ENCODE results near the gene EMP2. TPM values are rescaled to one million over a fixed set of nuclear protein-coding genes. Genes with fewer than 3 reads are reported as not detected.
"Not testable (repeated sequence)": the region's sequence is repeated elsewhere in the genome, so short reads cannot be mapped to it uniquely, and the experiment has no call there.

EMP2 gene
- total RNA-seq, 5 donors from 2014 or later (not counting 1 experiment from before 2014, with no cell fraction given) = 0.30 to 0.98 (median 0.61) TPM; not detected in 2

GRCh38 chr16:10538583-10538982 lies 41.8 kb downstream of the EMP2 start:
- POLR2A ChIA-PET = no interaction called here
- Mint-ChIP-seq H3K27ac (no peak overlapping the region), H3K4me3 (no peak overlapping the region), H3K27me3 (peaks cover 0 to 8% of the 10 kb centered on the region in 2 donors), H3K4me1 (no peaks in the 10 kb centered on the region), H3K9me3 (no peaks in the 10 kb centered on the region), H3K36me3 (no peaks in the 10 kb centered on the region)
- no peak for DNase-seq
- CTCF ChIA-PET = interaction anchor here in 1 of 2 donors (1.0 kb wide), 1 partner anchor 8 kb away, joined by 4 read pairs; no protein-coding TSS in a partner anchor
- Histone ChIP-seq H3K4me1 (ENCODE audit: control insufficient read depth in 1 of 2, extremely low read depth in 1 of 2, insufficient read depth in 2 of 2, low read length in 2 of 2) (no peaks in the 10 kb centered on the region), H3K4me3 (ENCODE audit: control insufficient read depth in 1 of 2, extremely low read depth in 1 of 2, low read length in 1 of 2) (no peak overlapping the region), H3K9me3 (no peaks in the 10 kb centered on the region), H3K27ac (ENCODE audit: low read length) (no peak overlapping the region), H3K36me3 (ENCODE audit: control insufficient read depth in 2 of 2, extremely low read depth in 1 of 2, insufficient read depth in 1 of 2, low read length in 1 of 2) (no peaks in the 10 kb centered on the region), H3K27me3 (replicated peaks in 1 of 2; ENCODE audit: control insufficient read depth in 2 of 2, extremely low read depth in 1 of 2, insufficient read depth in 2 of 2, low read length in 1 of 2) (peaks cover 0 to 7% of the 10 kb centered on the region in 2 experiments)
- 36% methylated on average over 1 of the region's 2 CpGs for WGBS (ENCODE audit: insufficient coverage)
- ATAC-seq (replicated peaks in 1 of 4) = no peak

- Histone ChIP-seq H3K27me3 (replicated peaks in 1 of 2; ENCODE audit: control insufficient read depth in 2 of 2, extremely low read depth in 1 of 2, insufficient read depth in 2 of 2, low read length in 1 of 2) (peaks cover 0 to 7% of the 10 kb centered on the region in 2 experiments), H3K4me3 (ENCODE audit: control insufficient read depth in 1 of 2, extremely low read depth in 1 of 2, low read length in 1 of 2) (no peak overlapping the region), H3K27ac (ENCODE audit: low read length) (no peak overlapping the region), H3K4me1 (ENCODE audit: control insufficient read depth in 1 of 2, extremely low read depth in 1 of 2, insufficient read depth in 2 of 2, low read length in 2 of 2) (no peaks in the 10 kb centered on the region), H3K9me3 (no peaks in the 10 kb centered on the region), H3K36me3 (ENCODE audit: control insufficient read depth in 2 of 2, extremely low read depth in 1 of 2, insufficient read depth in 1 of 2, low read length in 1 of 2) (no peaks in the 10 kb centered on the region)
- no peaks in the 10 kb centered on the region for H3K36me3 Mint-ChIP-seq
- 84% methylated on average over 15 of the region's 15 CpGs for WGBS (ENCODE audit: insufficient coverage)
- no peak for ATAC-seq (replicated peaks in 1 of 4)
- H3K27ac Mint-ChIP-seq = no peak overlapping the region
- no peaks in the 10 kb centered on the region for H3K4me1 Mint-ChIP-seq
- H3K9me3 Mint-ChIP-seq = no peaks in the 10 kb centered on the region
- peaks cover 0 to 3% of the 10 kb centered on the region in 2 donors for H3K27me3 Mint-ChIP-seq
- CTCF ChIA-PET = interaction anchor here in 1 of 2 donors (1.0 kb wide), 1 partner anchor 8 kb away, joined by 4 read pairs; no protein-coding TSS in a partner anchor
- H3K4me3 Mint-ChIP-seq = no peak overlapping the region
- DNase-seq = no peak
- POLR2A ChIA-PET = no interaction called here
Measured at GRCh38 chr16:10537946-10538345, 42.5 kb downstream of the EMP2 start.

GRCh38 chr16:10536814-10537389 lies 43.5 kb downstream of the EMP2 start:
- Mint-ChIP-seq H3K27me3 (peaks cover 0 to 3% of the 10 kb centered on the region in 2 donors), H3K4me1 (no peaks in the 10 kb centered on the region), H3K9me3 (no peaks in the 10 kb centered on the region), H3K4me3 (no peak overlapping the region), H3K36me3 (no peaks in the 10 kb centered on the region), H3K27ac (no peak overlapping the region)
- no peaks in the 10 kb centered on the region for H3K9me3 ChIP-seq
- POLR2A ChIA-PET = no interaction called here
- no peak for DNase-seq
- CTCF ChIA-PET = interaction anchor here in 1 of 2 donors (0.6 kb wide), 1 partner anchor 25 kb away, joined by 3 read pairs; no protein-coding TSS in a partner anchor
- ATAC-seq (replicated peaks in 1 of 4) = no peak
- H3K4me1 ChIP-seq (ENCODE audit: control insufficient read depth in 1 of 2, extremely low read depth in 1 of 2, insufficient read depth in 2 of 2, low read length in 2 of 2) = no peaks in the 10 kb centered on the region
- H3K27me3 ChIP-seq (replicated peaks in 1 of 2; ENCODE audit: control insufficient read depth in 2 of 2, extremely low read depth in 1 of 2, insufficient read depth in 2 of 2, low read length in 1 of 2) = peaks cover 0 to 7% of the 10 kb centered on the region in 2 experiments
- no peaks in the 10 kb centered on the region for H3K36me3 ChIP-seq (ENCODE audit: control insufficient read depth in 2 of 2, extremely low read depth in 1 of 2, insufficient read depth in 1 of 2, low read length in 1 of 2)
- H3K4me3 ChIP-seq (ENCODE audit: control insufficient read depth in 1 of 2, extremely low read depth in 1 of 2, low read length in 1 of 2) = no peak overlapping the region
- 100% methylated on average over 1 of the region's 5 CpGs for WGBS (ENCODE audit: insufficient coverage)
- no peak overlapping the region for H3K27ac ChIP-seq (ENCODE audit: low read length)

GRCh38 chr16:10536328-10536727 lies 44.1 kb downstream of the EMP2 start:
- ATAC-seq (replicated peaks in 1 of 4); H3K9me3 Mint-ChIP-seq; H3K36me3 Mint-ChIP-seq; H3K27me3 ChIP-seq (replicated peaks in 1 of 2; ENCODE audit: control insufficient read depth in 2 of 2, extremely low read depth in 1 of 2, insufficient read depth in 2 of 2, low read length in 1 of 2); H3K27ac ChIP-seq (ENCODE audit: low read length); H3K27ac Mint-ChIP-seq; H3K4me1 Mint-ChIP-seq; H3K4me3 ChIP-seq (ENCODE audit: control insufficient read depth in 1 of 2, extremely low read depth in 1 of 2, low read length in 1 of 2); H3K9me3 ChIP-seq; POLR2A ChIA-PET; H3K4me1 ChIP-seq (ENCODE audit: control insufficient read depth in 1 of 2, extremely low read depth in 1 of 2, insufficient read depth in 2 of 2, low read length in 2 of 2); H3K36me3 ChIP-seq (ENCODE audit: control insufficient read depth in 2 of 2, extremely low read depth in 1 of 2, insufficient read depth in 1 of 2, low read length in 1 of 2); H3K27me3 Mint-ChIP-seq; CTCF ChIA-PET; DNase-seq; H3K4me3 Mint-ChIP-seq: not testable (repeated sequence)
- no CpG with 5 or more reads among the region's 6 CpGs for WGBS (ENCODE audit: insufficient coverage)

GRCh38 chr16:10535461-10535860 lies 44.9 kb downstream of the EMP2 start:
- Mint-ChIP-seq H3K4me1 (no peaks in the 10 kb centered on the region), H3K36me3 (no peaks in the 10 kb centered on the region)

GRCh38 chr16:10534748-10535147 lies 45.6 kb downstream of the EMP2 start:
- peaks cover 0 to 7% of the 10 kb centered on the region in 2 experiments for H3K27me3 ChIP-seq (replicated peaks in 1 of 2; ENCODE audit: control insufficient read depth in 2 of 2, extremely low read depth in 1 of 2, insufficient read depth in 2 of 2, low read length in 1 of 2)
- Mint-ChIP-seq H3K4me1 (no peaks in the 10 kb centered on the region), H3K36me3 (no peaks in the 10 kb centered on the region), H3K4me3 (no peak overlapping the region), H3K9me3 (no peaks in the 10 kb centered on the region), H3K27me3 (peaks cover 0 to 3% of the 10 kb centered on the region in 2 donors), H3K27ac (no peak overlapping the region)
- WGBS (ENCODE audit: insufficient coverage) = 85% methylated on average over 5 of the region's 5 CpGs
- H3K36me3 ChIP-seq (ENCODE audit: control insufficient read depth in 2 of 2, extremely low read depth in 1 of 2, insufficient read depth in 1 of 2, low read length in 1 of 2) = no peaks in the 10 kb centered on the region
- DNase-seq = no peak
- no peaks in the 10 kb centered on the region for H3K4me1 ChIP-seq (ENCODE audit: control insufficient read depth in 1 of 2, extremely low read depth in 1 of 2, insufficient read depth in 2 of 2, low read length in 2 of 2)
- H3K9me3 ChIP-seq = no peaks in the 10 kb centered on the region
- H3K27ac ChIP-seq (ENCODE audit: low read length) = no peak overlapping the region
- no peak overlapping the region for H3K4me3 ChIP-seq (ENCODE audit: control insufficient read depth in 1 of 2, extremely low read depth in 1 of 2, low read length in 1 of 2)
- ATAC-seq (replicated peaks in 1 of 4) = no peak
- ChIA-PET POLR2A (no interaction called here), CTCF (no interaction called here)

More at GRCh38 chr16:10535461-10535860, 44.9 kb downstream of the EMP2 start:
- ChIA-PET CTCF (no interaction called here), POLR2A (no interaction called here)
- 100% methylated on average over 1 of the region's 10 CpGs for WGBS (ENCODE audit: insufficient coverage)
- DNase-seq (no peak), ATAC-seq (replicated peaks in 1 of 4) (no peak)
- H3K9me3 ChIP-seq = no peaks in the 10 kb centered on the region
- Mint-ChIP-seq H3K27me3 (peaks cover 0 to 3% of the 10 kb centered on the region in 2 donors), H3K4me3 (no peak overlapping the region), H3K27ac (no peak overlapping the region), H3K9me3 (no peaks in the 10 kb centered on the region)
- no peaks in the 10 kb centered on the region for H3K4me1 ChIP-seq (ENCODE audit: control insufficient read depth in 1 of 2, extremely low read depth in 1 of 2, insufficient read depth in 2 of 2, low read length in 2 of 2)
- no peaks in the 10 kb centered on the region for H3K36me3 ChIP-seq (ENCODE audit: control insufficient read depth in 2 of 2, extremely low read depth in 1 of 2, insufficient read depth in 1 of 2, low read length in 1 of 2)
- H3K27me3 ChIP-seq (replicated peaks in 1 of 2; ENCODE audit: control insufficient read depth in 2 of 2, extremely low read depth in 1 of 2, insufficient read depth in 2 of 2, low read length in 1 of 2) = peaks cover 0 to 7% of the 10 kb centered on the region in 2 experiments
- no peak overlapping the region for H3K4me3 ChIP-seq (ENCODE audit: control insufficient read depth in 1 of 2, extremely low read depth in 1 of 2, low read length in 1 of 2)
- no peak overlapping the region for H3K27ac ChIP-seq (ENCODE audit: low read length)
